ENCODE measurements around the gene WDR33.

- TF ChIP-seq BHLHE40 (IDR thresholded peaks at IDR 0.05; ENCODE audit: borderline replicate concordance) (no peak), SP1 (IDR thresholded peaks at IDR 0.05) (no peak), SUZ12 (IDR thresholded peaks at IDR 0.05) (no peak), PKNOX1 (IDR thresholded peaks at IDR 0.05) (no peak)
These were observed 9.2 kb upstream of the WDR33 start for GRCh38 chr2:127820080-127820668.
